ENCODE measurements around the gene TMEM163. TPM values are rescaled to one million over a fixed set of nuclear protein-coding genes. Genes with fewer than 3 reads are reported as not detected.
"Not testable (repeated sequence)": the region's sequence is repeated elsewhere in the genome, so short reads cannot be mapped to it uniquely, and the experiment has no call there.

TMEM163 gene
- total RNA-seq, 3 donors from 2014 or later: 0.41 to 1.5 (median 0.60) TPM

DNA sequence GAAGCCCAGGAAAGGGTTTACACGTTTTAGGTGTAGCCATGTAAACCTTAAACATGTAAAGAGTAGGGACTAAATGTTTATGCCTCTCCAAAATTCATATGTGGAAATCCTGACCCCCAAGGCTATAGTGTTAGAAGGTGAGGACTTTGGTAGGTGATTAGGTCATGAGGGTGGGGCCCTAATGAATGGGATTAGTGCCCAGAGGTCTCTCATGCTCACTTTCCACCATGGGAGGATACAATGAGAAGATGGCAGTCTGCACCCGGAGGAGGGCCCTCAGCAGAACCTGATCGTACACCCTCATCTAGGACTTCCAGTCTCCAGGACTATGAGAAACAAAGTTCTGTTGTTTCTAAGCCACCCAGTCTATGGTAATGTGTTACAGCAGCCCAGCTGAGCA, 119.6 kb downstream of the TMEM163 start:
- no peak for ATAC-seq
- Histone ChIP-seq H3K4me1 (ENCODE audit: low read depth) (no peaks in the 10 kb centered on the region), H3K9me3 (no peaks in the 10 kb centered on the region), H3K36me3 (ENCODE audit: low read depth) (no peaks in the 10 kb centered on the region), H3K4me3 (no peak overlapping the region)
- TF ChIP-seq, protein P1, sequence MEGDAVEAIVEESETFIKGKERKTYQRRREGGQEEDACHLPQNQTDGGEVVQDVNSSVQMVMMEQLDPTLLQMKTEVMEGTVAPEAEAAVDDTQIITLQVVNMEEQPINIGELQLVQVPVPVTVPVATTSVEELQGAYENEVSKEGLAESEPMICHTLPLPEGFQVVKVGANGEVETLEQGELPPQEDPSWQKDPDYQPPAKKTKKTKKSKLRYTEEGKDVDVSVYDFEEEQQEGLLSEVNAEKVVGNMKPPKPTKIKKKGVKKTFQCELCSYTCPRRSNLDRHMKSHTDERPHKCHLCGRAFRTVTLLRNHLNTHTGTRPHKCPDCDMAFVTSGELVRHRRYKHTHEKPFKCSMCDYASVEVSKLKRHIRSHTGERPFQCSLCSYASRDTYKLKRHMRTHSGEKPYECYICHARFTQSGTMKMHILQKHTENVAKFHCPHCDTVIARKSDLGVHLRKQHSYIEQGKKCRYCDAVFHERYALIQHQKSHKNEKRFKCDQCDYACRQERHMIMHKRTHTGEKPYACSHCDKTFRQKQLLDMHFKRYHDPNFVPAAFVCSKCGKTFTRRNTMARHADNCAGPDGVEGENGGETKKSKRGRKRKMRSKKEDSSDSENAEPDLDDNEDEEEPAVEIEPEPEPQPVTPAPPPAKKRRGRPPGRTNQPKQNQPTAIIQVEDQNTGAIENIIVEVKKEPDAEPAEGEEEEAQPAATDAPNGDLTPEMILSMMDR (IDR thresholded peaks at IDR 0.05): no peak
- intact Hi-C loops (cut with DNase I, micrococcal nuclease): no loop called here
- no peak for DNase-seq

DNA sequence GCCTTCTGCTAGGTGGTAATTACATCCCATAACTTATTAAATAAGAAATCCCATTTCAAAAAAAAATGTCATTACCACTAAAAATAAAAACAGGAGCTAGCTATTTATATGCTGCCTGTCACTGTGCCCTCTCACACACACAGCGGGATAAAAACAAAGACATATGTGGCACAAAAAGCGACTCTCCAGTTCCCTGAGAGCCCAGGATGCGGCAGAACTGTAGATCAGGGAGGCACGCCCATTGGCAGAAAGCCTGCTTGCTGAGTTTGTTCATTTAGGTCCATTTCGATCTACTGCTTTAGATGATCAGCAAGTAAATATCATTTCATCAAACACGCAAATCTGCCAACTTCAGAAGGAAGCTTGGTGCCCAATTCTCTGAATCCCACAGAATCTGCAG, 124.4 kb downstream of the TMEM163 start:
- no peaks in the 10 kb centered on the region for H3K36me3 ChIP-seq (ENCODE audit: low read depth)
- DNase-seq (no peak), ATAC-seq (no peak)
- no peaks in the 10 kb centered on the region for H3K4me1 ChIP-seq (ENCODE audit: low read depth)
- peaks cover 12% of the 10 kb centered on the region for H3K9me3 ChIP-seq
- TF ChIP-seq, protein P1 (IDR thresholded peaks at IDR 0.05): no peak
- no peak overlapping the region for H3K4me3 ChIP-seq
- intact Hi-C loops (cut with DNase I, micrococcal nuclease): no loop called here

DNA sequence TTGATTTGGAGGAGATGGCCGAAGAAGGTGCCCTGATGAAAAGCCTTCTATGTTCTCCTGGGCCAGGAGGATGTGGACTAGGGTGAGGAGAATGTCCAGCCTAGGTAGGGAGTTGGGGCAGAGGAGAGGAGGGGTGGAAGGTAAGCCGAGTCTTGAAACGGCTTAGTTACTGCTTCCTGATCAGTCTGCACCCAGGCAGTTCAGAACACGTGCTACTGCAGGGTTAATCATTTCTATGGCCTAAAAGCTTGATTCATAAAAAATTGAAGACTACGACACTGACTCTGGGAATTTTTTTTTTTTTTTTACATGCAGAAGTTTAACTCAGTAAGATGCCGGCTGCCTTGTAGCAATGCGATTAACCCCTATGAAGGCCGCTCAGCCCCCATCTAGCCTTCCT, 125.3 kb downstream of the TMEM163 start:
- intact Hi-C loops (cut with DNase I, micrococcal nuclease): no loop called here
- Histone ChIP-seq H3K9me3 (peaks cover 12% of the 10 kb centered on the region), H3K4me3 (no peak overlapping the region), H3K4me1 (ENCODE audit: low read depth) (no peaks in the 10 kb centered on the region), H3K36me3 (ENCODE audit: low read depth) (no peaks in the 10 kb centered on the region)
- TF ChIP-seq, protein P1 (IDR thresholded peaks at IDR 0.05): no peak
- no peak for ATAC-seq
- no peak for DNase-seq

DNA sequence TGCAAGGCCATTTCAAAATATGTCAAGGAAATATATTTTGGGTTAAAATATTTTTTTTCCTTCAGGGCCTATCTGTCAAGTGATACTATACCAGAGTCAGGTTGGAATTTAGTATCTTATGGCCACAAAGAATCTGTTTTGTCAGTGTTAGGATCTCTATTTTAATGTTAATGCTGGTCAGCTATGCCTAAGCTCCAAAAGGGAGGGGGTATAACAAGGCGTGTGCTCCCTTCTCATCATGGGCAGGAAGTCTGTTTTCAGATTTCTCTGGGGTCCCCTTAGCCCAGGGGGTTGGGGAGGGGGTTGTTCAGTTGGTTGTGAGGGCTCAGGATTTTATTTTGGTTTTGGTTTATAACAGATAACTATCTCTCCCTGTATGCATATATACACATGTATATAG, 126.4 kb downstream of the TMEM163 start:
- intact Hi-C loops (cut with DNase I, micrococcal nuclease): no loop called here
- Histone ChIP-seq H3K9me3 (peaks cover 12% of the 10 kb centered on the region), H3K4me3 (no peak overlapping the region), H3K4me1 (ENCODE audit: low read depth) (no peaks in the 10 kb centered on the region), H3K36me3 (ENCODE audit: low read depth) (no peaks in the 10 kb centered on the region)
- ATAC-seq: no peak
- DNase-seq: no peak
- TF ChIP-seq, protein P1 (IDR thresholded peaks at IDR 0.05): no peak

DNA sequence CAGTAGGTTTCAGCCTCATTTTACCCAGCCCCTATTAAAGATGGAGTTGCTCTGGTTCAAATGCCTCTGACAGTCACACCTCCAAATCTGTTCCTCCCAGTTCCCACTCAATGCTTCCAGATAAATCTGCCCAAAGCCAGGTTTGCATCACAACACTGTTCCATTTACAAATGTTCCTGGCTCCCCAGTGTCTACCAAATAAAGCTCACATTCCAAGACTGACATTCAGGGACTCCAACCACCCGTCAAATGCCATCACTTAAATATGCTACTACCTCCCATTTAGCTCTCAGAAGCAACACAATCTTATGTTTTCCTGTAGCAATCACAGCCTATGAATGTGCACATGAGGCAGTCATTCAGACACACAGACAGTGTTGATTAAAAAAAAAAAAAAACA, 127.3 kb downstream of the TMEM163 start:
- Histone ChIP-seq H3K4me1 (ENCODE audit: low read depth) (no peaks in the 10 kb centered on the region), H3K36me3 (ENCODE audit: low read depth) (no peaks in the 10 kb centered on the region), H3K4me3 (no peak overlapping the region), H3K9me3 (peaks cover 12% of the 10 kb centered on the region)
- intact Hi-C loops (cut with DNase I, micrococcal nuclease): no loop called here
- ATAC-seq (no peak), DNase-seq (no peak)
- TF ChIP-seq, protein P1 (IDR thresholded peaks at IDR 0.05): no peak

DNA sequence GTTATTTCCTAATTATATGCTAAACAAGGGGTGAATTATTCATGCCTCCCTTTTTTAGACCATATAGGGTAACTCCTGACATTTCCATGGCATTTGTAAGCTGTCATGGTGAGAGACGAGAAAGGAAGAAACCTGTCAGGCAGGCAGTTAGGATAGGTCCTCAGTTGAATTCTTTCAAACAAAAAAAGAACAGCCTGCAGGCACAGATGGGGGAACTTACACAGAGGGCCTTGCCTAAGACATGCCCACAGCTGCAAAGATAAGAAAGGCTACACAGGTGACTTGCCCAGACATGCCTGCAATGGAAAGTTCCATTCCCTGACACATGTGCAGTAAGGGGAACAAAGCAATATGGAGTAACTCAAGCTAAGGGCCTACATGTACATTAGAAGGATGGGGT, 128.1 kb downstream of the TMEM163 start:
- TF ChIP-seq, protein P1 (IDR thresholded peaks at IDR 0.05): no peak
- Histone ChIP-seq H3K4me1 (ENCODE audit: low read depth) (no peaks in the 10 kb centered on the region), H3K4me3 (no peak overlapping the region), H3K9me3 (peaks cover 12% of the 10 kb centered on the region), H3K36me3 (ENCODE audit: low read depth) (no peaks in the 10 kb centered on the region)
- intact Hi-C loops (cut with DNase I, micrococcal nuclease): no loop called here
- ATAC-seq: no peak
- DNase-seq: no peak

DNA sequence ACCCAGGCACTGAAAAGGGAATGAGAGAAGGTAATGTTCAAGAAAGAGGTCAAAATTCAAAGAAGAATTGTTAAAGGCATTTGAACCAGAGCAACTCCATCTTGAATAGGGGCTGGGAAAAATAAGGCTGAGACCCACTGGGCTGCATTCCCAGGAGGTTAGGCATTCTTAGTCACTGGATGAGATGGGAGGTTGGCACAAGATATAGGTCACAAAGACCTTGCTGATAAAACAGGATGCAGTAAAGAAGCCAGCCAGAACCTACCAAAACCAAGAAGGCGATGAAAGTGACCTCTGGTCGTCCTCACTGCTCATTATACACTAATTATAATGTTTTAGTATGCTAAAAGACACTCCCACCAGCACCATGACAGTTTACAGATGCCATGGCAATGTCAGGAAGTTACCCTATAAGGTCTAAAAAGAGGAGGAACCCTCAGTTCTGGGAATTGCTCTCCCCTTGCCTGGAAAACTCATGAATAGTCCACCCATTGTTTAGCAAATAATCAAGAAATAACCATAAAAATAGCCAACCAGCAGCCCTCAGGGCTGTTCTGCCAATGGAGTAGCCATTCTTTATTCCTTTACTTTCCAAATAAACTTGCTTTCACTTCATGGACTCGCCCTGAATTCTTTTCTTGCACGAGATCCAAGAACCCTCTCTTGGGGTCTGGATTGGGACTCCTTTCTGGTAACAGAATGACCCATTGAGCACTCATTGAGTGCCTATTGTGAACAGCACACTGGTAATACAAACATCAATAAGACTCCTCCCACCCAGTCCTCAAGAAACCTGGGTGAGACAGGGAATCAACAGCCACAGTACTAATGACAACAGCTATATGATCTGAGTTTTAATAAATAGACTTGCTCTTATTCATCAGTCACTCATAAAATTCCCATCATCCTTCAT, 129.4 kb downstream of the TMEM163 start:
- intact Hi-C loops (cut with DNase I, micrococcal nuclease); ATAC-seq: not testable (repeated sequence)

More for the DNA sequence above, 129.4 kb downstream of the TMEM163 start:
- H3K4me3 ChIP-seq; H3K4me1 ChIP-seq (ENCODE audit: low read depth); DNase-seq; H3K36me3 ChIP-seq (ENCODE audit: low read depth): not testable (repeated sequence)
- peaks cover 12% of the 10 kb centered on the region for H3K9me3 ChIP-seq
